ENCODE measurements around the gene ARMC2.

Gene ARMC2

DNA sequence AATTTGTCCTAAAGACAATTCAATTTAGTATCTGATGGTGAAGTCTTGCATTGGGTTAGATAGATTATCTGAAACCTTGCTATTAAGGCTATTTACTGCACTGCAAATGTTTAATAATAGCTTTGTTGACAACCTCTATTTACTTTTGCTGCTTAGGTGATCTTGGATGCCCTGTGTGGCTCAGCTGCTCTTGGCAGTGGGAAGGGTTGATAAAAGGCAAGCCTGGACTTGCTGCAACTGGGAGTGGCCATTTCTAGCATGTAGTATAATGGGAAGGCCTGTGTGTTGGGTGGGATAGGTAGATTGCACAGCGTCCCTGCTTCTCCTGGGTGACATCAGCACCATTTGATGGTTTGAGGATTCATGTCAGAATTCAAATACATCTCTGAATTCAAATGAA is 49.1 kb downstream of the ARMC2 start:
- peaks cover 5% of the 10 kb centered on the region for H3K4me1 Mint-ChIP-seq
- no peak for DNase-seq
- no peak overlapping the region for H3K4me3 Mint-ChIP-seq
- no peaks in the 10 kb centered on the region for H3K9me3 Mint-ChIP-seq
- TF ChIP-seq, protein P1, sequence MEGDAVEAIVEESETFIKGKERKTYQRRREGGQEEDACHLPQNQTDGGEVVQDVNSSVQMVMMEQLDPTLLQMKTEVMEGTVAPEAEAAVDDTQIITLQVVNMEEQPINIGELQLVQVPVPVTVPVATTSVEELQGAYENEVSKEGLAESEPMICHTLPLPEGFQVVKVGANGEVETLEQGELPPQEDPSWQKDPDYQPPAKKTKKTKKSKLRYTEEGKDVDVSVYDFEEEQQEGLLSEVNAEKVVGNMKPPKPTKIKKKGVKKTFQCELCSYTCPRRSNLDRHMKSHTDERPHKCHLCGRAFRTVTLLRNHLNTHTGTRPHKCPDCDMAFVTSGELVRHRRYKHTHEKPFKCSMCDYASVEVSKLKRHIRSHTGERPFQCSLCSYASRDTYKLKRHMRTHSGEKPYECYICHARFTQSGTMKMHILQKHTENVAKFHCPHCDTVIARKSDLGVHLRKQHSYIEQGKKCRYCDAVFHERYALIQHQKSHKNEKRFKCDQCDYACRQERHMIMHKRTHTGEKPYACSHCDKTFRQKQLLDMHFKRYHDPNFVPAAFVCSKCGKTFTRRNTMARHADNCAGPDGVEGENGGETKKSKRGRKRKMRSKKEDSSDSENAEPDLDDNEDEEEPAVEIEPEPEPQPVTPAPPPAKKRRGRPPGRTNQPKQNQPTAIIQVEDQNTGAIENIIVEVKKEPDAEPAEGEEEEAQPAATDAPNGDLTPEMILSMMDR (IDR thresholded peaks at IDR 0.05) = no peak
- no peaks in the 10 kb centered on the region for H3K36me3 Mint-ChIP-seq (ENCODE audit: low read depth)
- H3K27me3 Mint-ChIP-seq (ENCODE audit: low read depth, poor library complexity) = no peaks in the 10 kb centered on the region
- no peak overlapping the region for H3K27ac Mint-ChIP-seq

DNA sequence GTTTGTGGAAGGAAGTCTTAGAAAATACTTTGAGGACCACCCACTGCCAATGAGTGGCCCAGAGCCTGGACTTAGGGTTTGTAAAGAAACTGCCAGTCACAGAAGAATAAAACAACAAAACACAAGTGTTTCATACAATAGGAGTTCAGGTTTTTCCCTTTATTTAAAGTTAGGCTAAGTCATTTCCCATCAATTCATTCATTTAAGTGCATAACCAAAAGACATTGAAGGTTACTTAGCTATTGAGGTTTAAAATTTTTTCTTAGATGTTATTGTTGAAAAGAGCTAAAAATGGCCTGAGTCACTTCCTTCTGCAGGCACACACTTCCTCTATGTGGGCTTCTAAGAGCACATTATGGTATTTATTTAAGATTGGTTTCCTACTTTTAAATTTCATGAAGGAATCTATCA is 54.2 kb downstream of the ARMC2 start:
- DNase-seq = no peak
- TF ChIP-seq, protein P1 (IDR thresholded peaks at IDR 0.05) = no peak
- H3K4me3 Mint-ChIP-seq = no peak overlapping the region
- H3K27me3 Mint-ChIP-seq (ENCODE audit: low read depth, poor library complexity) = peaks cover 3% of the 10 kb centered on the region
- H3K36me3 Mint-ChIP-seq (ENCODE audit: low read depth) = no peaks in the 10 kb centered on the region
- H3K4me1 Mint-ChIP-seq = no peaks in the 10 kb centered on the region
- no peaks in the 10 kb centered on the region for H3K9me3 Mint-ChIP-seq
- H3K27ac Mint-ChIP-seq = no peak overlapping the region

DNA sequence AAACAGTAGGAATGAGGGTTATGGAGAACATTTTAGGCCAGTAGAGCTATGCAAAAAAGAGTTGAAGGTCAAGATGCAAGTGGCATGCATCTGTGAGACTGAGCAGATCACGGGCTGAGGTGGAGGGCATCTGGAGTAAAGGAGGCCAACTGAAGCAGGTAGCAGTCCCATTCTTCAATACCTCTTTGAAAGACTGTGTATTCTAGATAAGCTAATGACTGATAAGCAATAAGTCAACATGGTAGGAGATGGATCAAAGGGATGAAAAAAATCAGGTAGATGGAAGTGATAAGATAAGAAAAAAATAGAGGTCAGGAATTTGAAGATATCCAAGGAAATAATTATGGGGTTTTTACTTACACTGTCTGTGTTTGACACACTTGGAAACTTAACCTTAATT is 55.6 kb downstream of the ARMC2 start:
- Mint-ChIP-seq H3K4me1 (no peaks in the 10 kb centered on the region), H3K9me3 (no peaks in the 10 kb centered on the region), H3K4me3 (no peak overlapping the region), H3K36me3 (ENCODE audit: low read depth) (no peaks in the 10 kb centered on the region), H3K27ac (no peak overlapping the region), H3K27me3 (ENCODE audit: low read depth, poor library complexity) (peaks cover 6% of the 10 kb centered on the region)
- no peak for DNase-seq
- TF ChIP-seq, protein P1 (IDR thresholded peaks at IDR 0.05) = no peak

DNA sequence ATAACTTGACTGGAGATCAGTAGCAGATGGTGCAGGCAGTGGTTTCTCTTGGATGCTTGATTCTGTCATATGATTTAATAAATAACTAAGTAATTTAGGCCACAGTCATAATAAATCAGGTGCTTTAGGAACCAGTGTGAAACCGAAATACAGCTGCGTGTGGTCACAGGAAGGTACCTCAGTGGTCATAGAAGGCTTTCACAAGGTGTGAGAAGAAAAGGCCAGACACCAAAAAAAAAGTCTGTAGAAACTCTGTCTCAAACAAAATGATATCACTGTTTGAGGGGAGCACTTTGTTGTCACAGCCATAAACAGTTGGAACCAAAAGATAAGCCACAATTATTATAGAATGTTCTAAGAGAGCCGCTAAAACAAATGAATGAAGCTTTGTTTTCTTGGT is 56.5 kb downstream of the ARMC2 start:
- H3K4me3 Mint-ChIP-seq = no peak overlapping the region
- no peak for DNase-seq
- H3K4me1 Mint-ChIP-seq = no peaks in the 10 kb centered on the region
- TF ChIP-seq, protein P1 (IDR thresholded peaks at IDR 0.05) = no peak
- H3K36me3 Mint-ChIP-seq (ENCODE audit: low read depth) = no peaks in the 10 kb centered on the region
- peaks cover 7% of the 10 kb centered on the region for H3K27me3 Mint-ChIP-seq (ENCODE audit: low read depth, poor library complexity)
- H3K9me3 Mint-ChIP-seq = no peaks in the 10 kb centered on the region
- no peak overlapping the region for H3K27ac Mint-ChIP-seq

GRCh38 chr6:108914235-108915022 is 66.2 kb downstream of the ARMC2 start:
- H3K4me3 Mint-ChIP-seq = no peak overlapping the region
- H3K9me3 Mint-ChIP-seq = no peaks in the 10 kb centered on the region
- TF ChIP-seq, protein P1 (IDR thresholded peaks at IDR 0.05) = peak; percentile 46
- no peaks in the 10 kb centered on the region for H3K4me1 Mint-ChIP-seq
- no peaks in the 10 kb centered on the region for H3K36me3 Mint-ChIP-seq (ENCODE audit: low read depth)
- no peaks in the 10 kb centered on the region for H3K27me3 Mint-ChIP-seq (ENCODE audit: low read depth, poor library complexity)
- peak; percentile 7 for DNase-seq
- H3K27ac Mint-ChIP-seq = no peak overlapping the region

GRCh38 chr6:108915258-108915657 is 67.0 kb downstream of the ARMC2 start:
- Mint-ChIP-seq H3K27ac (no peak overlapping the region), H3K9me3 (no peaks in the 10 kb centered on the region), H3K4me3 (no peak overlapping the region), H3K4me1 (no peaks in the 10 kb centered on the region), H3K27me3 (ENCODE audit: low read depth, poor library complexity) (no peaks in the 10 kb centered on the region), H3K36me3 (ENCODE audit: low read depth) (no peaks in the 10 kb centered on the region)
- TF ChIP-seq, protein P1 (IDR thresholded peaks at IDR 0.05) = no peak
- DNase-seq = no peak

All from nephron progenitor cell (in vitro differentiated cells).